GM12892 (cell line): ENCODE data around the gene ASCL2.

Experiments used
- DNase-seq: peaks from one replicate; pipeline ENCODE4 v3.0.0; 2011; ENCODE audit not compliant: insufficient read length
- FAIRE-seq: peaks from 2 replicates; lab custom pipeline; 2011; peaks lifted over from hg19 to GRCh38; lab: Jason Lieb, UNC
- POLR2A ChIP-seq: IDR thresholded peaks from 2 replicates; pipeline ENCODE4 v1.6.1; 2011; ENCODE audit warnings: low read depth, low read length, control low read depth
- POLR2AphosphoS5 ChIP-seq: IDR thresholded peaks from 2 replicates; pipeline ENCODE4 v1.6.1; 2011; ENCODE audit warnings: low read depth, low read length, control low read depth
- TAF1 ChIP-seq: IDR thresholded peaks from 2 replicates; pipeline ENCODE4 v1.6.1; 2011; ENCODE audit warnings: low read depth, mild to moderate bottlenecking, control low read depth, low read length, borderline replicate concordance

ASCL2 gene

DNA sequence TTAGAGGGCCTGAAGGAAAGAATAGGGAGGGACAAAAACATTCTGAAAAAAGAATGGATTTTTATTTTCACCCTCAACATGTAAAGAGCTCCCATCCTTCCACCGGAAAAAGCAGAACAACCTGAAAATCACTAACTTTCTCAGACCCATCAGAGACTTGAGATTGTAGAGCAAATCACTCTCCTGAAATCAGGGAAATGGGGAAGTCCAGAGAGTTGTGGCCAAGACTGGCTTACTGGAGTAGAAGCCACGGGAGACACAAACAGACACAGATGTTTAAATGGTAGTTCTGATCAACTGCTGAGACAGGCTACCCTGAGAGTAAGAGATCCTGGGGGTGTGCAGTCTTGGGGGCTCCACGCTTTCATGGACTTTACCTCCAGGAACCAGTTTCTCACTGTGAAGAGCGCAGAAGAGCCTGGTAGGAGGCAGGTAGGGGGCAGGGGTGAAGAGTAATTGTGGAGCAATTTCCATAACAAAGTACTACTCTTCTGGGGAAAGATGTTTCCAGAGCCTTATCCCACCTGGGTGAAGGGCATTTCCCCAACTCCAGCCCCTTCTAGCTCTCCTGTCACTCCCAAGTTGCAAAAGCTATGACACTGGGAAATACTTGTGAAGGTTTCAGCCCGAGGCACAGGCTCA lies 47.1 kb downstream of the ASCL2 start:
- no peak for FAIRE-seq
- no peak for TF ChIP-seq TAF1
- TF ChIP-seq POLR2AphosphoS5, result no peak
- TF ChIP-seq POLR2A, result no peak
- DNase-seq, result no peak

DNA sequence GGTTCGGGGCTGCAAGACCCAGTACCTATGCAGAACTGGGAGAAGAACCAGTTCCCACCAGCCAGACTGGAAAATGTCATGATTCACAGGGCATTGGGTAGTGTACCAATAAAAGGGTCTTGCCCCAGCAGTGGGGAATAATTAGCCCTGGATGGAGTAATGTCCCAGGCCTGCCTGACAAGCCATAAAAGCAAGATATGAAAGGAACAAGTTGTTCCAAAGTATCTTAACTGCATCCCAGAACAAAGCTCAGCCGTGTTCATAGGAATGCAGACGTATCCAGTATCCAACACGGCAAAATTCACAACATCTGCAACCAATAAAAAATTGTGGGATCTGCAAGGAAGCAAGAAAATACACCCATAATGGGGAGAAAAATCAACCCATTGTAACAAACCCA lies 47.9 kb downstream of the ASCL2 start:
- no peak for TF ChIP-seq POLR2AphosphoS5
- DNase-seq, result no peak
- FAIRE-seq, result no peak

GRCh38 chr11:2221591-2221990 lies 48.8 kb downstream of the ASCL2 start:
- FAIRE-seq, result no peak
- DNase-seq, result no peak
- no peak for TF ChIP-seq POLR2A
- no peak for TF ChIP-seq POLR2AphosphoS5
- no peak for TF ChIP-seq TAF1

- FAIRE-seq (no peak), DNase-seq (no peak)
- TF ChIP-seq POLR2A (no peak), TAF1 (no peak), POLR2AphosphoS5 (no peak)
Observed at GRCh38 chr11:2221024-2221423, 49.4 kb downstream of the ASCL2 start.

DNA sequence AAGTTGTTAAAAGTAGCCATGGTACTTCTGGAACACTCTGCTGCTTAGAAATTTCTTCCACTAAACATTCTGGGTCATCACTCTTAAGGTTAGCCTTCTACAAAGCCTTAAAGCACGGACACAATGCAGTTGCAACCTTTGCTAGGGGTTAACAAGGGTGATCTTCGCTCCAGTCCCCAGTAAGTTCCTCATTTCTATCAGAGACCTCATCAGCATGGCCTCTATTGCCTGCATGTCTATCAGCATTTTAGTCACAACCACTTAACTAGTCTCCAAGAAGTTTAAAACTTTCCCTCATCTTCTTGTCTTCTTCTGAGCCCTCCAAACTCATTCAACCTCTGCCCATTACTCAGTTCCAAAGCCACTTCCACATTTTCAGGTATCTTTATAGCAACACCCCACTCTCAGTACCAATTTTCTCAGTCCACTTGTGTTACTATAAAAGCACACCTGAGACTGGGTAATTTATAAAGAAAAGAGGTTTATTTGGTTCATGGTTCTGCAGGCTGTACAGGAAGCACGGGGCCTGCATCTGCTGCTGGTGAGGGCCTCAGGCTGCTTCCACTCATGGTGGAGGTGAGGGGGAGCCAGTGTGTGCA lies 50.1 kb downstream of the ASCL2 start:
- FAIRE-seq, result no peak
- TF ChIP-seq POLR2A, result no peak
- TF ChIP-seq POLR2AphosphoS5, result no peak
- no peak for TF ChIP-seq TAF1
- DNase-seq, result no peak

DNA sequence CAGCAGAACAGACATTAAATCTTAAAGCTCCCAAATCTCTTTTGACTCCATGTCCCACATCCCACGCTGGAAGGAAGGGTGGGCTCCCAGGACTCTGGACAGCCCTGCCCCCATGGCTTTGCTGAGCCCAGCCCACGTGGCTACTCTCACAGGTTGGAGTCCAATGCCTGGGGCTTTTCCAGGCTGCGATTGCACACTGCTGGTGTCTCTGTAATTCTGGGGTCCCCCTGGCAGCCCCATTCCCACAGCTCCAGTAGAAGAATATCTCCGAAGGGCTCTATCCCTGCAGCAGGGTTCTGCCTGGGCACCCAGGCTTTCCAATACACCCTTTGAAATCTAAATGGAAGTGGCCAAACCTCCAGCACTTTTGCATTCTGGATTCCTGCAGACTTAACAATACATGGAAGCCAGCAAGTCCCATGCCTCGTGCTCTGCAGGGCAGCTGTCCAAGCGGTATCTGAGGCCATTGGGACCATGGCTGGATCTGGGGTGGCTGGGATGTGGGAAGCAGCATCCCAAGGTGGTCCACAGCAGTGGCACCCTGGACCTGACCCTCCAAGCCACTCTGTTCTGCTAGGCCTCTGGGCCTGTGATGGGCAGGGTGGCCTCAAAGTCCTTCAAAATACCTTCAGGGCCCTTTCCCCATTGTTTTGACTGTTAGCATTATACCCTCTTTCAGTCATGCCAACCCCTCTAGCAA lies 50.9 kb downstream of the ASCL2 start:
- FAIRE-seq (no peak), DNase-seq (no peak)
- no peak for TF ChIP-seq POLR2AphosphoS5
- no peak for TF ChIP-seq POLR2A
- TF ChIP-seq TAF1, result no peak
